Measurements from ENCODE around the gene CENPX. TPM values are rescaled to one million over a fixed set of nuclear protein-coding genes. Genes with fewer than 3 reads are reported as not detected.

Gene CENPX
- total and polyA plus RNA-seq, 2 of the 13 experiments (the other 11 are each of a cell fraction or from before 2014, with no cell fraction given), result 92.7 to 170 TPM

DNA sequence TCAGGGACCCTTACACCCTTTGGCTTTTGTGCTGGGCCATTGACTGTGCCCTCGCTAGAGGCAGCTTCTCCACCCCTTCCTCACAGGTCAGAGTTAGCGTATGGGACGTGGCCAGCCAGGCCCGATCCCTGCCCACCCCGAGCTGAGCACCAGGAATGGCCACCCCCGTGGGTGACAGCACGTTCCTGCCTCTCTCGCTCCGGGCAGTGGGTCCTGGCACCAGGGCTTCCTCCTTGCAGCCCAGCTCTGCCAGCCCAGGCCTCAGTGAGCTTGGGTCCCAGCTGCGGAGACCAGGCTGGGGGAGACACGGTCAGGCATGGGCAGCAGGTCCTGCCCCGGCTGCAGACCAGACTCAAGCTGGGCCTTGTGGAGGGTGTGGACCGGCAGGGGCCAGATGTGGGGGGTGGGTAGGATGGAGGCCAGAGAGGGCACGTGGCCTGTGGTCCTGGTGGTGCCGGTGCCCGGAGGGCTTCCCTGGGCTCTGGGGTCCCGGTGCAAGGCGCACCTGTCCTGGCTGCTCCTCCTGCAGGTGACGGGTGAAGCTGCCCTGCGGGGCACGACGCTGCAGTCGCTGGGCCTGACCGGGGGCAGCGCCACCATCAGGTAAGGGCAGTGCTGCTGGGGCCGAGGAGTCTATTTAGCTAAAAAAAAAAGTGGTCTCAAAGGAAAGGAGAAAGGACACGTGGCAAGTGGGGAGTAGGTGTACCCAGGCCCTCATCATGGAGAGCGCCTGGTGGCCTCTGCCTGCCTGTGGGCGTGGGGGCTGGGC is 27.0 kb downstream of the CENPX start (continued):
- TF ChIP-seq MTA1 (CRISPR knock-in tag; IDR thresholded peaks at IDR 0.05; ENCODE audit: borderline replicate concordance) (0 out of 2 replicates have a peak, but pooled peaks have one; percentile 21), GTF3A (CRISPR knock-in tag; conservative IDR thresholded peaks at IDR 0.05) (peak; percentile 94), ZNF430 (CRISPR knock-in tag; IDR thresholded peaks at IDR 0.05) (peak; percentile 35; the same call in 1 of the 2 replicates), TIGD3 (CRISPR knock-in tag; IDR thresholded peaks at IDR 0.05; ENCODE audit: borderline replicate concordance) (peak; percentile 20; the same call in 1 of the 2 replicates), JUN (CRISPR knock-in tag; IDR thresholded peaks at IDR 0.05) (peak; percentile 16; the same call in 1 of the 2 replicates), SRSF9 (IDR thresholded peaks at IDR 0.05; ENCODE audit: borderline replicate concordance, insufficient read depth, low read depth, low read length, poor library complexity, severe bottlenecking) (no peak), TBL1XR1 (IDR thresholded peaks at IDR 0.05; ENCODE audit: borderline replicate concordance, low read length, partially characterized antibody) (no peak), ZNF747 (CRISPR knock-in tag; IDR thresholded peaks at IDR 0.05; ENCODE audit: borderline replicate concordance) (no peak; the same call in 1 of the 2 replicates), USF2 (IDR thresholded peaks at IDR 0.05; ENCODE audit: low read depth, low read length) (peak; percentile 28; the same call in 1 of the 2 replicates), USF2 (CRISPR knock-in tag; IDR thresholded peaks at IDR 0.05; ENCODE audit: borderline replicate concordance) (peak; percentile 70), ZNF234 (CRISPR knock-in tag; conservative IDR thresholded peaks at IDR 0.05) (no peak; the same call in 1 of the 2 replicates), ARHGAP35 (CRISPR knock-in tag; IDR thresholded peaks at IDR 0.05; ENCODE audit: borderline replicate concordance) (peak; percentile 45), XRCC5 (optimal IDR thresholded peaks at IDR 0.05; ENCODE audit: low read length) (peak; percentile 91), CENPT (CRISPR knock-in tag; IDR thresholded peaks at IDR 0.05; ENCODE audit: low read depth) (peak; percentile 94), FOXP4 (CRISPR knock-in tag; IDR thresholded peaks at IDR 0.05) (no peak)
- TF ChIP-seq, protein P1, sequence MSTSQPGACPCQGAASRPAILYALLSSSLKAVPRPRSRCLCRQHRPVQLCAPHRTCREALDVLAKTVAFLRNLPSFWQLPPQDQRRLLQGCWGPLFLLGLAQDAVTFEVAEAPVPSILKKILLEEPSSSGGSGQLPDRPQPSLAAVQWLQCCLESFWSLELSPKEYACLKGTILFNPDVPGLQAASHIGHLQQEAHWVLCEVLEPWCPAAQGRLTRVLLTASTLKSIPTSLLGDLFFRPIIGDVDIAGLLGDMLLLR (CRISPR knock-in tag; IDR thresholded peaks at IDR 0.05), result peak; percentile 81; the same call in 1 of the 2 replicates
- TF ChIP-seq, protein P2, sequence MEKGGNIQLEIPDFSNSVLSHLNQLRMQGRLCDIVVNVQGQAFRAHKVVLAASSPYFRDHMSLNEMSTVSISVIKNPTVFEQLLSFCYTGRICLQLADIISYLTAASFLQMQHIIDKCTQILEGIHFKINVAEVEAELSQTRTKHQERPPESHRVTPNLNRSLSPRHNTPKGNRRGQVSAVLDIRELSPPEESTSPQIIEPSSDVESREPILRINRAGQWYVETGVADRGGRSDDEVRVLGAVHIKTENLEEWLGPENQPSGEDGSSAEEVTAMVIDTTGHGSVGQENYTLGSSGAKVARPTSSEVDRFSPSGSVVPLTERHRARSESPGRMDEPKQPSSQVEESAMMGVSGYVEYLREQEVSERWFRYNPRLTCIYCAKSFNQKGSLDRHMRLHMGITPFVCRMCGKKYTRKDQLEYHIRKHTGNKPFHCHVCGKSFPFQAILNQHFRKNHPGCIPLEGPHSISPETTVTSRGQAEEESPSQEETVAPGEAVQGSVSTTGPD (CRISPR knock-in tag; IDR thresholded peaks at IDR 0.05), result no peak; the same call in 1 of the 2 replicates
- TF ChIP-seq, protein P3, sequence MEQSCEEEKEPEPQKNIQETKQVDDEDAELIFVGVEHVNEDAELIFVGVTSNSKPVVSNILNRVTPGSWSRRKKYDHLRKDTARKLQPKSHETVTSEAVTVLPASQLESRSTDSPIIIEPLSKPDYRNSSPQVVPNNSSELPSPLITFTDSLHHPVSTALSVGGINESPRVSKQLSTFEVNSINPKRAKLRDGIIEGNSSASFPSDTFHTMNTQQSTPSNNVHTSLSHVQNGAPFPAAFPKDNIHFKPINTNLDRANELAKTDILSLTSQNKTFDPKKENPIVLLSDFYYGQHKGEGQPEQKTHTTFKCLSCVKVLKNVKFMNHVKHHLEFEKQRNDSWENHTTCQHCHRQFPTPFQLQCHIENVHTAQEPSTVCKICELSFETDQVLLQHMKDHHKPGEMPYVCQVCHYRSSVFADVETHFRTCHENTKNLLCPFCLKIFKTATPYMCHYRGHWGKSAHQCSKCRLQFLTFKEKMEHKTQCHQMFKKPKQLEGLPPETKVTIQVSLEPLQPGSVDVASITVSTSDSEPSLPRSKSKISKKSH (CRISPR knock-in tag; IDR thresholded peaks at IDR 0.05; ENCODE audit: borderline replicate concordance), result peak; percentile 64; the same call in 1 of the 2 replicates

All from HepG2 (cell line).